Middle frontal gyrus (tissue), 1 donor: ENCODE measurements around the gene BTG2.

Experiments
- DNase-seq: peaks from one replicate; pipeline ENCODE4 v3.0.0-alpha.2; 2015; ENCODE audit warnings: low spot score; ENCODE audit errors: extremely low spot score

The BTG2 gene

DNA sequence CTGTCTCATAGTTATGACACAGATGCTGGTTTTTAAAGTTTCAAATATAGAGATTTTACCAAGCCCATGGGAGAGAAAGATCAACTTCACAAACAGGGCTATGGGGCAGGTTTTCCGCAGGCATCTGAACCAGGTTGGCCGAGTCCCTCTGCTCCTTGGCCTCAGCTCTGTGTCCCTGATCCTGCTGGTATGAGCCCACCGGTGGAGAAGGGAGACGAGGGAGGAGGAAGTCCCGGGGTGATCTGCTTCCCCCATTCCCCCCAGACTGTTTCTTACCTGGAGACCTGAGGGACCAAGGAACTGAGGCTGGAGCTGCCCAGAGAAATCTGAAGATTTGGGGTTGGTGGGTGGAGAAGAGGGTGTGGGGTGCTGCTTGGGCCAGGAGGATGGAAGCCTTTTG, 28.9 kb upstream of the BTG2 start:
- DNase-seq: no peak

DNA sequence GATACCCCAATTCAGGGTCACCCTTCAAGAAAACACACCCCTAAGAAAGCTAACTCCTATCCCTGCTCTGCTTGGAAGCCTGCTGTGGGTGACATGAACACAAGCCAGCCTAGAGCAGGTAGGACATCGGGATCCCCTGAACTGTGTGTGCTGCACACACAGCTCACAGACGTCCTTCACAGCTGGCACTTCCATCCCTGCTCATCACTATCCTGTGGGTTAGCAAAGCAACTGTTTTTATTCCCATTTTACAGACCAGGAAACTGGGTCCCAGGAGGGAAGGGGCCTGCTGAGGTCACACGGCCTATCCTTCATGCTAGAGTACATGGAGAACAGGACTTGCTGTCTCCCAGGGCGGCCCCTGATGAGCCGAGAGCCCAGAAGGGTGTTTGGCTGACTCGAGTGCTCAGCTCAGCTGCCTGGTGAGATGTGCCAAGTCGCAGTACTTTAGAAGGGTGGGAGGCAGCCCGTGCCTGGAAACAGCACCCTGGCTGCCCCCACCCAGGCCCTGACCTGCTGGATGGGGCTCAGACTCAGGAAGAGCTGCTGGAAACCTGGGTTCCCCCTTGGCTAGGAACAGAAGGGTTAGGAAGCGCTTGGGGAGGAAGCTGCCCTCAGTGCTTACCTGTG, 28.3 kb upstream of the BTG2 start:
- DNase-seq: no peak

DNA sequence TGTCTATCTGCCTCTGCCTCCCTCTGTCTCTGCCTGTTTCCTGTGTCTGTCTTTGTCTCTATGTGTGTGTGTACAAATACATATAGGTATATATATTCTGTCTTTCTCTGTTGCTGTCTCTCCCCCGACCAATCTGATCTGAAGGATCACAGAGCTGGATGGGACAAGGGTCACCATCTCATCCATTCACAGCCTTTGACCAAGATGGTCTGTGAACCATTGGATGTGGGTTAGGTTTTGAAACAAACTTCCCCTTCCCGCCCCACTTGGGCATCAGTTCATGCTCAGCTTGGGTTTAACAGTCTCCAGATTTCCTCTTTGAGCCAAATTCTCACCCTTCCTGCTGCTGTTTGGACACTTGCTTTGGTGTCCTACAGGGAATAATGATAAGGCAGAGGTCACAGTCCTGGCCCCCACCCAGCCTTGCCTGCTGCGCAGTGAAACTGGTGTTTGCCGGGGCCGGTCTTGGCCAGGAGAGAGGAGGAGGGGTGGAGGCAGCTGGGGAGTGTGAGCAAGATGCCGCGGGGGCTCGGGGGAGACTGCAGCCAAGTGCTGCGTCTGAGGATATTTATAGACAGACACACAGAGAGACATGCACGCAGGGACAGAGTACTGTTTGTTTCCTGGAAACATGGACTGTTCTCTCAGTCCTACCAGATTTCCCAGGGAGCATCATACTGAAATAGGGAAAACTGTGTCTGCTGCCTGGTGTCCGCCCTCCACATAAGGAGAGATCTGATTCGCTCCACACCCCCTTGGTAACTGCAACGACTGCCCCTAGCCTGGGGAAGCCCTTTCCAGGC, 27.0 kb upstream of the BTG2 start:
- DNase-seq: peak; percentile 82

DNA sequence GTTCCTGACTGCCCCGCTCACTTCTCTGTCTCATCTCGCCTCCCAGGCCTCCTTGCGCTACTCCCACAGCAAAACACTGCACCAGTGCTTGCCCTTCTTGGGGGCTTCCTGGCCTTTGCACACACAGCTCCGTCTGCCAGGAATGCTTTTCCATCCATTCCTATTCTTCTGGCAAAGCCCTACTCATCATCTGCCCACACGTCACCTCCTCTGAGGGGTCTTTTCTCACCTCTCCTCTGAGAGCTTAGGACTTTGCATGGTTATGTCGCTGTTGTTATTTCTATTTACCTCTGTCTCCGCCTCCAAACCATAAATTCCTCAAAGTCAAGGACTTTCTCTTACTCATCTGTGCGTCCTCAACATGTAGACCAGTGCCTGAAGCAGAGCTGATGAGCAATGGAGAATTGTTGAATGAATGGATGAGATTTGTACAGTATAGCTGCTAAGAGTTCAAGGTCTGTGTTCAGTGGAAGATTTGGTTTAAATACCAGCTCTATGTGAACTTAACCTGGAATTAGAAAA, 26.4 kb upstream of the BTG2 start:
- no peak for DNase-seq

DNA sequence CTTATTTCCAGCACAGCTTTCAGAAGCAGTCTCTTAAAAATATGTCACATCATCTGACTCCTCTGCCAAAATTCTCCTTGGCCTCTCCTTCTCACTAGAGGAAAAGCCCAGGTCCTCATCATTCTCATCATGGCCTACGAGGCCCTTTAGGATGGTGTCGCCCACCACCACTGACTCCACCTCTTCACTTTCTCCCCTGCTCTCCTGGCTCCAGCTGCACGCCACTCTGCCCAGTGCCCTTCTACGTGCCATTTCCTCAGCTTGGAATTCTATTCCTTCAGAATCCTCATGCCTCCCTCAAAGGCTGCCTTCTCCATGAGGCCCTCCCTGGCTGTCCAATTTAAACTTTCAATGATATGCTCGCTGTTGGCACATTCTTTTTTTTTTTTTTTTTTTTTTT, 25.3 kb upstream of the BTG2 start:
- DNase-seq: no peak

DNA sequence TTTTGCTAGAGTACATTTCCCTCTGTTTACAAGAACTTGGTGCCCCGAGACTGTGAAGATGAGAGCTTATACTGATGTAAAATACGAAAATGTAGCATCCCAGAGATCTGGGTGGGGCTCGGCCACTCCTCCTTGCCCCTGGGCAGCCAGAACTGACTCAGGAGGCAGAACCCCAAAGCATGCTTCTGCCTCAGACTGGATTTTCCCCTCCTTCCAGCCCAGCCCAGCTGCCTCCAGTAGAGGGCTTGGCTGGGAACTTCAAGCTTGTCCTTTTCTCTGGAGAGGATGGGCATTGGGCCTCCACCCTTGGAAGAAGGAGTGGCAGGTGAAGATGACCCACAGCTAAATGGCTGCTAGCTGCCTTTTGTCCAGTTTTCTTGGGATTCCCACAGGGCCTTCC, 24.3 kb upstream of the BTG2 start:
- no peak for DNase-seq

DNA sequence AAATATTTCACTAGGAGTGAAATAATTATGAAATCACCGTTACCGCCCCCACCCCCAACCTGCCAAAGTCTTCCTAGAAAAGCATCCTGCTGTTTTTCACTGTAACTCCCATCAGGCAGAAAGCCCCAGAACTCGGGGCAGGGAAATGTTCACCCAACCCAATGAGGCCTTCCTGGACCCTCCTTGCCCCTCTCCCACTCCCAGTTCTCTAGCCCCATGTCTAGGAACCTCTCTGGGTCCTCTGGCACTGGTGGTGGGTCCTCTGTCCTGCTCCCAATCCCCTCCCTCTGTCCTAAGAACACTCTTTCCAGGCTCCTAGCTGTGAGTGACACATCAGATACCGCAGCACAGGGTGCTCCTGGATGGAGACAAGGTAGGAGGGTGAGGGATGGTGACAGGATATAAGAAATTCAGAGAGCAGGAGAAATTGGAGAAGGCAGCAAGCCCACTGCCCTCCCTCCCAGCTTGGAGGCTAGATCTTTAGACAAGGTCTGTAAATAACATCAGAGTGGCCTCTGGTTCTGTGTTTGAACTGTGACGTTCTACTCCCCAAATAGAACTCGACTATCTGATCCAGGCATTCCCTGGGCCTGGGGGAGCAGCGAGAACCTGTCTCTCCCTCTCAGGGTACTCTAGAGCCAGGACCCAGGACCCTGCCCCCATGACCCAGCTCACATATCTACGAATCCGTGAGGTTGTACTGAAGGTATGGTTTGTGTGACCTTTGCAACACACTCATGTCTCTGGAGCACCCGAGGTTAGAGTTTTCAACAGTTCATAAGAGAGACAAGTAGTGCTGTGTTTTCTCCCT, 23.3 kb upstream of the BTG2 start:
- no peak for DNase-seq

DNA sequence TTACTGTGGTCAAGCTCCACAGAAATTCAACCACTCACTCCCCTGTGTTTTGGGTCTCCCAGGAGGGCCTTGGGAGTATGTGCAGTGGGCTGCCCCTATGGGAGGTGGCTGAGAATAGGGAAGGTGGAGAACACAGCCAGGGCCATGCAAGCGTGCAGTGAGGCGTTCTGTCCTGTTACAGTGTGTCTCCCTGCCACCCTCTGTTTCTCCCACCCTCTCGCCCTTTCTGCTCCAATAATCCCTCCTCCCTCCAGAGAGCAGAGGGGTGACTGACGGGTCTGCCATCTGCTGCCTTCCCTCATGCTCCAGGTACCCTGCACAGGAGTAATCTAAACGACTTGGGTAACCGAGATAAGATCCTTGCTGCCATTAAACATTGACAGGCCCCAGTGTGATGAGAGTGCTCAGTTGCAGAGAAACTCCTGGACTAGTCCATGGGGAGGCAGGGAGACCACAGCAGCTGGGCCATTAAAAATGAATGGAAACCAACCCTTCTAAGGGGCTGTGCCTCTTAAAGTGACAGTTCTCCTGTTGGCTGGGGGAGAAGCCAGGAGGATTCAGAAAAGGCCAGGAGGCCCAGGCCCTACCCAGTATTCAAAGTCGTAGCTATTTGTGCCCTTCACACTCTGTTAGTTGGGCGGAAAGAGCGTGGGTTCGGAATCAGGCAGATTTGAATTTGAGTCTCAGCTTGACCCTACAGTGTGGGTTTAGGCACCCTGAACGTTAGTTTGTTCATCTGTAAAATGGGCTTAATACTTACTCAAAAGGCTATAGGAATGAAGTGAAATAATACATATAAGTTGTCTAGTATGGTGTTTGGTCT, 22.4 kb upstream of the BTG2 start:
- DNase-seq: no peak

DNA sequence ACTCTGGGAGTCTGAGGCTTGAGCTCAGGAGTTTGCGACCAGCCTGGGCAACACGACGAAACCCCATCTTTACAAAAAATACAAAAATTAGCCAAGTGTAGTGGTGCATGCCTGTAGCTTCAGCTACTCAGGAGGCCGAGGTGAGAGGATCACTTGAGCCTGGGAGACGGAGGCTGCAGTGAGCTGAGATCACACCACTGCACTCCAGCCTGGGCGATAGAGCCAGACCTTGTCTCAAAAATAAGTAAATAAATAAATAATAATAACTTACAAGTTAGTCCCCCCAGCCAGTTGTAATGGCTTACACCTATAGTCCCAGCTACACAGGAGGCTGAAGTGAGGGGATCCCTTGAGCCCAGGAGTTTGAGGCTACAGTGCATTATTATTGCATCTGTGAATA, 21.7 kb upstream of the BTG2 start:
- no peak for DNase-seq

DNA sequence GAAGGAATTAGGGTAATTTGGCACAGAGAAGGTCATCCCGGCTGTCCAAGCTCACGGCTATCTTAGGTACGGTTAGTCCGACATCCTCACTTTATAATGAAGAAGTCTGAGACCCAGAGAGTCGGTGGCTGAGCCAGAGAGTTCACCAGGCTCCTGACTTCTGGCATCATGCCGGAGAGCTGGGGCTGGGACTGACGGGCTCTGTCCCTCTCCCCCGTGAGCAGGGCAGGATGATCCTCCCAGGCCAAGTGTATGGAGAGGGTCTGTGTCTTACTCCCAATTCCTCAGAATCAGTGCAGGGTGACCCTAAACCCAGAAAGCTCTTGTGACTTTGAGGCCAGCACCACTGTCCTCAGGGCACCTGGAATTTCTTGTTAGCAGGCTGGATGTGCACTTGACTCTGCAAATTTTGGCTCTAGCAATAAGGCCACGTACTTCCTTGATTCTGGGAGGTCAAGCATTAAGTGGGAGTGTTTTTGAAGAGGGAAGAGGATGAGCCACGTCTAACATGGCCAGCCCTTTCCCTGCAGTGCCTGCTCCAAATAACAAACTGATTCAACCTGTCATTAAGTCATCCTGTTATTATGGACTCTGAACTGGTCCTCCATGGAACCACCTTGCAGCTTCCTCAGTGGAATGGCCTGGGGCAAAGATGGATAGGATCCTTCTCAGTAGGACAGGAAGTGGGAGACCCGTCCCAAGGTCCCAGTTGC, 20.8 kb upstream of the BTG2 start:
- no peak for DNase-seq

DNA sequence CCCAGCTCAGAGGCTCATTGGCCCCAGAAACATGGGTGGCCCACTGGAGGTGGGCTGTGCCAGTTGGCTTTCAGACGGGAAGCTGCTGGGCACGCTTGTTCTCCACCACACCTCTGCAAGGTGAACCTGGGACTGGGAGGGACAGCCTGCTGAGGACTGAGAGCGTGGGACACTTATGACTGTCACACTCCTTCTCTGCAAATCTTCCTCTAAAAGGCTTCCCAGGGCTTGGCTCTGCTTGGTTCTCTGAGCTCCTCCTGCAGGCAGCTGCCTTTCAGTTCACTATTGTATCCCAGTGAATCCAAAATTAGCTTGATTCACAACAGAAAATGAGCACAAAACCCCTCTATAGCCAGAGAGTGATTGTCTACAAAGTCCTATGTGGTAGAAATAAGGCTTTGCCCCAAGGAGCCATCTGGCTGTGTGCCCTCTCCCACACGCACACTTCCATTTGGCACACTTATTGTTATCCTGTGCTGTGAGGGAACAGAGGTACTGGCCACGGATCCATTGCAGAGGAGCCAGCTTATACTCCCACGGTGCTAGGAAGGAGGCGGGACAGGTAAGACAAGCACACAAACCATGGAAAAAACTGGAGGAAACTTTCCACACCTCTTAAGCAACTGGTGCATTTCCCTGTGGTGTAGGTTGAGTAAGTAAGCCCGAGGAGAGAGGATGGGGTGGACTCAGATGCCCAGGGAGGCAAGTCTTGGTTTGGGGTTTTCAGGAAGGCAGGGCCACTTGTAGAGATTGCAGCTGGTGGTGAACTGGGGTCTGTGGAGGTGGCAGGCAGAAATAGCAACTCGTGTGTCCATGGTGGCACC, 18.9 kb upstream of the BTG2 start:
- DNase-seq: no peak

DNA sequence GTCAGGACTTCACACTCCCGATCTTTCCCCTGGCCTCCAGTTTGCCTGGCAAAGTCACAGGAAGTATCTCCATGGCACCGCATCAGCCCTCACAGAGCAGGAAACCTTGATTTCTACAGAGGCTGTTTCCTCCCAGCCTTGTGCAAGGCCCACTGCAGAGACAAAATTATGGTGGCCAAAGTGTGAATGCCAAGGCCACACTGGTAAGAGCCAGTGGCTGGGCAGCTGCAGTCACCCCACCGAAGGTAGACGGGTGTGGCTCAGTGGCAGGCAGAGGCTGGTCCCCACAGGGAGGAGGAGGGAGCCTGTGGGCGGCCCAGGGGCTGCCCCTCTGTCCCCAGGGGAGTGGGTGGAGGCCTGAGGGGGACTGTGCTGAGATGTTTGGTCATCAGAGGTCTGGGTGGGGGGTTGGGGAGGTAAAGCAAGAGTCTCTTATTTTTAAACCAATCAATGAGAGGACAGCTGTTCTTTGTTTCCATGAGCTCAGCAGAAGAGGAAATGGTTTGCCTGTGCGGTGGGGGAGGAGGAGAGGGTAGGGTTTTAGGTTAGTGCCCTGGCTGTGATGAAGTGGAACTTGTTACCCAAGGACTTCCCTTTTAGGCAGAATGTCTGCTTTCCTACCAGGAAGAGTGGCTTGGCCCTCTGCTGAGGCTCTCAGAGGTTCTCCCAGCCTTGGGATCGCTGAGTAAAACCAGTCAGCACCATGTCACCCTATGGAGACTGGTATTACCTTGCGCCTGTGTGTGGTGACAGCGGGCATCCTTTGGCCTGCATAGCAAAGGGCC, 18.0 kb upstream of the BTG2 start:
- no peak for DNase-seq

DNA sequence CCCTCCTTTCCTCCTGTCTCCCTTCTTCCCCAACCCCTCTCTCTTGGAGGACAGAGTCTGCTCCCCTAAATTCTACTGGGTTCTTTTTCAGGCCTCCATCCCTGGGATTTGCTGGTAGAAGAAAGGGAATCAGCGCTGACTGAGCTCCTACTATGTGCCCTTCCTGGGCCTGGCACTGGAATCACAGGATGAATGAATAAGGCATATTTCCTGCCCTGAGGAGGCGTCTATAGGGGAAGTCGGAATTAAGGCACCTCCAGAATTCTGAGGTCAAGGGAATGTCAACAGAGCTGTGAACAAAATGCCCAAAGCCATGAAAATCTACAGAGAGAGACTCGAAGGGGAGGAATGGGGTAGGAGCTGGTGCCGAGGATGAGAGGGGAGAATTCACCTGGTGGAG, 17.4 kb upstream of the BTG2 start:
- DNase-seq: no peak

DNA sequence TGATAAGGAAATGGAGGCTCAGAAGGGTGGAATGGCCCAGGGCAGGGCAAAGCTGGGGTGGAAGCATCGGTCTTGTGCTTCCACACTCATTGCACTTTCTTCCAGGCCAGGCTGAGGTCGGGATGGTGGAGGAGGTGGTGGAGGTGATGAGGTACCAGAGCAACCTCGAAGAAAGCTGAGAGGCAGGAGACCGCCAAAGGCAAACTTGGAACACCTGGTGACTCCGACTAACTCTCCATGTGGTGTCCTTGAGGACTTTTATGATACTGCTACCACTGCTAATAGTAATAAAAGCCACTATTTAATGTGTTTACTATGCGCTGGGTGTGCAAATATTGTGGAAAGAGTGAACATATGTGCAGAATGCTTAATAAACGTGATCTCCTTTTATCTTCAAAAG, 16.9 kb upstream of the BTG2 start:
- DNase-seq: no peak

DNA sequence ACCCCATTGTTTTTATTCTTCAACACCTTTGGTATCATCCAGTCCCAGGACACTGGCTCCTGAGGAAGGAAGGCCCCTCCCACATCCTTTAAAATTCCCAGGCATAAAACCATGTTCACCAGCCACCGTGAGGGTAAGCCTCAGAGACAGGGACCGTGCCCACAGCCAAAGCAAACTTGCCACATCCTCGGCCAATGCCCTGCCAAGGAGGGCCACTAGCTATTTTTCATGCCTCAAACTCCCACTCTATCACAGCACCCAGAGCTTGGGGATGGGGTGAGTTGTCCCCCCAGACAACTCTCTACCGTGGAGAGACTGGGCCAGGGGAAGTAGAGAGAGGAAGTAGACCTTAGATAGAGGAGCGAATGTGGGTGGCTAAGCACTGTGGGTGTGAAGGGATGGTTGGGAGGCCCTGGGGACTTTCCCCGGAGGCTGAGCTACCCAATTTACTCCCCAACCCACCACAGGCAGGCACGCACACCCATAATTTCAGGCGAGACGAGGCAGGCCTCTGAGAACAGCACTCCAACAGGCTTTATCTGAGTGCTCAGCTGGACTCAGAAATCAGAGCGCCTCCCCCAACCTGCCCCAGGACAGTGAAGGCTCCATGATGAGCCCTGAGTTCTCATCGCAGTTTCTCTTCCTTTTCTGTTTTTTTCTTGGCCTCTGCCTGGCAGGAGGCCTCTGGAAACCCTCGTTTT, 15.9 kb upstream of the BTG2 start:
- DNase-seq: no peak

DNA sequence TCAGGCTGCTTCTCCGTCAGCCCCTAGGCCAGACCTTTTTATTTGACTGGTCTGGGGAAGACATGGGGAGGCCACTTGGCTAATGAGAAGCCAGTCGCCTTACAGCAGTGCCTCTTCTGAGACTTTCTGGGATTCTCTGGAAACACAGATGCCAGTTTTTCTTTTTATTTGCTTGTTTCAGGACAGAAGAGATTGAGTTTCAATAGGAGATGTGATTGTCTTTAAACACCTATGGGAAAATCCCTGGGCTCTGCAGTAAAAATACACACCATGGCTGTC, 15.4 kb upstream of the BTG2 start:
- no peak for DNase-seq

DNA sequence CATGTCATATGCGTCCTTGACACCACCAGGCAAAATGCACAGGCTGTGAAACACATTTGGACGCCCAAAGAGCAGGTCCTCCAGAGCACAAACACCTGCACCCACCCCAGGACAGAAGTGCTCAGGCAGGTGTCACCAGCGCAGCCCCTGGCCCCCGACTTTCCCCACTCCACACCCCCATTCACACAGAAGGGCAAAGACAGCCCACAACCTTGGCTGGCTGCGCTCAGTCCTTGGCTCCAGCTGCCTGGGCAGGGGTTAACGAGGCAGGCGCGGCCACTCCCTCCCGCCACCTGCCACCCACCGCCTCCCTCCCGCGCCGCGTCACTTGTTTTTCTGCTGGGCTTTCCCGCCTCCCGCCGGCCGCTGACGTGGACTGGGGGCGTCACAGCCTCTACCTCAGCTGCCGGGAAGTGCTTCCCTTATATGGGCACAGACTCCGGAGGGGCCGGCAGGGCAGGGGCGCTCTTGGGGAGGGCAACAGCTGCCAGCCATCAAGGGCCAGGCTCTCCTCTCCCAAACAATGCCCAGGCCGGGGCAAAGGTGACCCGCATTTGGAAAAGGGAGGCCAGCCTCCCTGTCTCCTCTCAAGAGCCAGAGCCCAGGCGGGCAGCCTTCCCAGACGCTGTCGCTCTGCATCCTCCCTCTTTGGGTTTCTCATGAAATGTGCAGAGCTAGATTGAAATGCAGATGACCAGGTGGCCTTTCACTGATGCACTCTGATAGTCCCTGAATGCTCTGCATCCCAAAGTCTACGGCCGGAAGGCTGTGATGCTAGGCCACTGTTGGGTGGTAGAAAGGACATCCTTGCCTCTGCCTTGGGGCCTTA, 14.8 kb upstream of the BTG2 start:
- DNase-seq: peak; percentile 83
